DND-41 (cell line): ENCODE data around the gene TPD52L2.

Source experiments
- ATAC-seq: fragments of 200-7000 bp; cut with Tn5 transposase; 3 replicates; pipeline ENCODE4 v1.9.1; 2021; ENCODE audit warnings: low read depth; ENCODE audit not compliant: insufficient read depth
- DNase-seq: peaks from one replicate; pipeline ENCODE4 v3.0.0-alpha.2; 2020
- H2AFZ ChIP-seq: 2 replicates; pipeline ENCODE4 v1.6.0; 2012; ENCODE audit warnings: low read depth, low read length
- H3K27ac ChIP-seq: 2 replicates; pipeline ENCODE4 v1.5.1; 2012; ENCODE audit warnings: low read length, inconsistent platforms
- H3K27me3 ChIP-seq: fragments of 200-600 bp; sonication (generic); 2 replicates; pipeline ENCODE4 v1.6.0; 2012; ENCODE audit warnings: low read length, mild to moderate bottlenecking, inconsistent platforms; ENCODE audit not compliant: insufficient read depth, poor library complexity
- H3K36me3 ChIP-seq: 2 replicates; pipeline ENCODE4 v1.5.1; 2012; ENCODE audit warnings: low read length, inconsistent platforms; ENCODE audit not compliant: insufficient read depth
- H3K4me1 ChIP-seq: 2 replicates; pipeline ENCODE4 v1.5.1; 2012; ENCODE audit warnings: mild to moderate bottlenecking, low read length; ENCODE audit not compliant: insufficient read depth
- H3K4me2 ChIP-seq: 2 replicates; pipeline ENCODE4 v1.6.0; 2012; ENCODE audit warnings: mild to moderate bottlenecking, moderate library complexity, low read length, inconsistent platforms; ENCODE audit not compliant: insufficient read depth
- H3K4me3 ChIP-seq, 2 experiments: fragments of 200-600 bp in 1 of 2; shearing (Covaris generic) in 1 of 2; 2 replicates each; pipeline ENCODE4 v1.5.1; 2012 to 2016; ENCODE audit warnings: inconsistent platforms in 2 of 2, low read length in 2 of 2, mild to moderate bottlenecking in 2 of 2, low read depth in 1 of 2, moderate library complexity in 1 of 2
- H3K79me2 ChIP-seq: 2 replicates; pipeline ENCODE4 v1.6.0; 2012; ENCODE audit warnings: low read length, inconsistent platforms; ENCODE audit not compliant: insufficient read depth
- H3K9ac ChIP-seq: 2 replicates; pipeline ENCODE4 v1.6.0; 2012; ENCODE audit warnings: low read depth, mild to moderate bottlenecking, inconsistent platforms, low read length, moderate library complexity
- H3K9me3 ChIP-seq: 2 replicates; pipeline ENCODE4 v1.5.1; 2012; ENCODE audit warnings: low read length, moderate library complexity, mild to moderate bottlenecking, inconsistent platforms; ENCODE audit not compliant: insufficient read depth, severe bottlenecking
- H4K20me1 ChIP-seq: 2 replicates; pipeline ENCODE4 v1.6.0; 2012; ENCODE audit warnings: low read length; ENCODE audit not compliant: insufficient read depth
- CTCF ChIP-seq: IDR thresholded peaks from 2 replicates; pipeline ENCODE4 v1.5.1; 2012; ENCODE audit warnings: borderline replicate concordance, low read length, moderate library complexity, mild to moderate bottlenecking; ENCODE audit not compliant: poor library complexity, severe bottlenecking; ENCODE audit errors: extremely low read depth
- EZH2 ChIP-seq: IDR thresholded peaks from 3 replicates; pipeline ENCODE4 v1.6.1; 2012; ENCODE audit warnings: borderline replicate concordance, low read depth, mild to moderate bottlenecking, moderate library complexity, low read length, inconsistent platforms; ENCODE audit not compliant: severe bottlenecking

The TPD52L2 gene

GRCh38 chr20:63884506-63885263, 19.6 kb downstream of the TPD52L2 start:
- TF ChIP-seq CTCF = no peak
- TF ChIP-seq EZH2 = no peak
- Histone ChIP-seq H3K9ac (no peak overlapping the region), H2AFZ (no peak overlapping the region), H3K4me3 (no peak overlapping the region), H3K4me1 (no peaks in the 10 kb centered on the region), H3K36me3 (peaks cover 74% of the 10 kb centered on the region), H3K4me2 (no peak overlapping the region), H4K20me1 (peaks cover 36% of the 10 kb centered on the region), H3K27ac (no peak overlapping the region), H3K27me3 (no peaks in the 10 kb centered on the region), H3K79me2 (no peaks in the 10 kb centered on the region), H3K9me3 (no peaks in the 10 kb centered on the region)
- ATAC-seq = no peak
- DNase-seq = no peak

- Histone ChIP-seq H3K4me3 (no peak overlapping the region), H3K4me2 (no peak overlapping the region), H4K20me1 (peaks cover 36% of the 10 kb centered on the region), H3K9ac (no peak overlapping the region), H3K79me2 (no peaks in the 10 kb centered on the region), H3K27ac (no peak overlapping the region), H3K9me3 (no peaks in the 10 kb centered on the region), H3K27me3 (no peaks in the 10 kb centered on the region), H2AFZ (no peak overlapping the region), H3K4me1 (no peaks in the 10 kb centered on the region), H3K36me3 (peaks cover 81% of the 10 kb centered on the region)
- TF ChIP-seq EZH2 (no peak), CTCF (no peak)
- no peak for DNase-seq
- ATAC-seq = peak; percentile 24; the same call in 1 of the 3 replicates
Measured at GRCh38 chr20:63885264-63886053, 20.4 kb downstream of the TPD52L2 start.

- Histone ChIP-seq H3K4me1 (no peaks in the 10 kb centered on the region), H4K20me1 (peaks cover 40% of the 10 kb centered on the region), H3K27ac (no peak overlapping the region), H3K36me3 (peaks cover 87% of the 10 kb centered on the region), H3K9ac (no peak overlapping the region), H3K9me3 (no peaks in the 10 kb centered on the region), H3K4me3 (no peak overlapping the region), H3K79me2 (no peaks in the 10 kb centered on the region), H2AFZ (no peak overlapping the region), H3K4me2 (no peak overlapping the region), H3K27me3 (no peaks in the 10 kb centered on the region)
- DNase-seq (no peak), ATAC-seq (no peak)
- TF ChIP-seq EZH2 (no peak), CTCF (no peak)
Measured at GRCh38 chr20:63886054-63886419, 21.0 kb downstream of the TPD52L2 start.
